ENCODE data around the gene CEP72. TPM values are rescaled to one million over a fixed set of nuclear protein-coding genes. Genes with fewer than 3 reads are reported as not detected.

Gene CEP72
- total RNA-seq, 1 donor from 2014 or later = 5.2 TPM

- Histone ChIP-seq H3K4me3 (ENCODE audit: low read length in 3 of 3) (no peak overlapping the region), H3K36me3 (ENCODE audit: control insufficient read depth in 3 of 3, insufficient read depth in 3 of 3, low read length in 3 of 3) (peaks cover 0 to 7% (median 7%) of the 10 kb centered on the region in 3 donors), H3K9ac (ENCODE audit: low read depth in 1 of 3, low read length in 3 of 3) (no peak overlapping the region), H3K27me3 (ENCODE audit: control insufficient read depth in 3 of 3, insufficient read depth in 3 of 3, low read length in 3 of 3) (no peaks in the 10 kb centered on the region), H3K9me3 (ENCODE audit: control insufficient read depth in 3 of 3, low read length in 3 of 3) (no peaks in the 10 kb centered on the region), H3K27ac (ENCODE audit: low read depth, low read length) (no peak overlapping the region), H3K4me1 (ENCODE audit: control insufficient read depth in 3 of 3, insufficient read depth in 3 of 3, low read length in 3 of 3) (no peaks in the 10 kb centered on the region)
These were observed 39.9 kb downstream of the CEP72 start for GRCh38 chr5:652023-652515.

GRCh38 chr5:652773-653350, 40.7 kb downstream of the CEP72 start:
- Histone ChIP-seq H3K4me3 (ENCODE audit: low read length in 3 of 3) (no peak overlapping the region), H3K27me3 (ENCODE audit: control insufficient read depth in 3 of 3, insufficient read depth in 3 of 3, low read length in 3 of 3) (no peaks in the 10 kb centered on the region), H3K36me3 (ENCODE audit: control insufficient read depth in 3 of 3, insufficient read depth in 3 of 3, low read length in 3 of 3) (peaks cover 4 to 8% (median 5%) of the 10 kb centered on the region in 3 donors), H3K27ac (ENCODE audit: low read depth, low read length) (no peak overlapping the region), H3K9me3 (ENCODE audit: control insufficient read depth in 3 of 3, low read length in 3 of 3) (no peaks in the 10 kb centered on the region), H3K9ac (ENCODE audit: low read depth in 1 of 3, low read length in 3 of 3) (no peak overlapping the region), H3K4me1 (ENCODE audit: control insufficient read depth in 3 of 3, insufficient read depth in 3 of 3, low read length in 3 of 3) (no peaks in the 10 kb centered on the region)

GRCh38 chr5:654071-654778, 42.1 kb downstream of the CEP72 start:
- Histone ChIP-seq H3K9me3 (ENCODE audit: control insufficient read depth in 3 of 3, low read length in 3 of 3) (no peaks in the 10 kb centered on the region), H3K4me1 (ENCODE audit: control insufficient read depth in 3 of 3, insufficient read depth in 3 of 3, low read length in 3 of 3) (no peaks in the 10 kb centered on the region), H3K9ac (ENCODE audit: low read depth in 1 of 3, low read length in 3 of 3) (no peak overlapping the region), H3K27ac (ENCODE audit: low read depth, low read length) (no peak overlapping the region), H3K4me3 (ENCODE audit: low read length in 3 of 3) (no peak overlapping the region), H3K27me3 (ENCODE audit: control insufficient read depth in 3 of 3, insufficient read depth in 3 of 3, low read length in 3 of 3) (no peaks in the 10 kb centered on the region), H3K36me3 (ENCODE audit: control insufficient read depth in 3 of 3, insufficient read depth in 3 of 3, low read length in 3 of 3) (peaks cover 4 to 8% (median 6%) of the 10 kb centered on the region in 3 donors)

- Histone ChIP-seq H3K27me3 (ENCODE audit: control insufficient read depth in 3 of 3, insufficient read depth in 3 of 3, low read length in 3 of 3) (no peaks in the 10 kb centered on the region), H3K36me3 (ENCODE audit: control insufficient read depth in 3 of 3, insufficient read depth in 3 of 3, low read length in 3 of 3) (peaks cover 9 to 14% (median 13%) of the 10 kb centered on the region in 3 donors), H3K4me3 (ENCODE audit: low read length in 3 of 3) (no peak overlapping the region), H3K9me3 (ENCODE audit: control insufficient read depth in 3 of 3, low read length in 3 of 3) (no peaks in the 10 kb centered on the region), H3K9ac (ENCODE audit: low read depth in 1 of 3, low read length in 3 of 3) (no peak overlapping the region), H3K4me1 (ENCODE audit: control insufficient read depth in 3 of 3, insufficient read depth in 3 of 3, low read length in 3 of 3) (no peaks in the 10 kb centered on the region), H3K27ac (ENCODE audit: low read depth, low read length) (no peak overlapping the region)
These were observed 43.3 kb downstream of the CEP72 start for GRCh38 chr5:655406-655805.

GRCh38 chr5:657570-657969, 45.4 kb downstream of the CEP72 start:
- Histone ChIP-seq H3K9ac (ENCODE audit: low read depth in 1 of 3, low read length in 3 of 3) (no peak overlapping the region), H3K36me3 (ENCODE audit: control insufficient read depth in 3 of 3, insufficient read depth in 3 of 3, low read length in 3 of 3) (peaks cover 14 to 30% (median 28%) of the 10 kb centered on the region in 3 donors), H3K27ac (ENCODE audit: low read depth, low read length) (no peak overlapping the region), H3K4me3 (ENCODE audit: low read length in 3 of 3) (no peak overlapping the region), H3K27me3 (ENCODE audit: control insufficient read depth in 3 of 3, insufficient read depth in 3 of 3, low read length in 3 of 3) (no peaks in the 10 kb centered on the region), H3K4me1 (ENCODE audit: control insufficient read depth in 3 of 3, insufficient read depth in 3 of 3, low read length in 3 of 3) (no peaks in the 10 kb centered on the region), H3K9me3 (ENCODE audit: control insufficient read depth in 3 of 3, low read length in 3 of 3) (no peaks in the 10 kb centered on the region)

GRCh38 chr5:658103-658502, 46.0 kb downstream of the CEP72 start:
- no peaks in the 10 kb centered on the region for H3K27me3 ChIP-seq (ENCODE audit: control insufficient read depth in 3 of 3, insufficient read depth in 3 of 3, low read length in 3 of 3)
- no peaks in the 10 kb centered on the region for H3K9me3 ChIP-seq (ENCODE audit: control insufficient read depth in 3 of 3, low read length in 3 of 3)
- H3K27ac ChIP-seq (ENCODE audit: low read depth, low read length) = no peak overlapping the region
- H3K4me1 ChIP-seq (ENCODE audit: control insufficient read depth in 3 of 3, insufficient read depth in 3 of 3, low read length in 3 of 3) = no peaks in the 10 kb centered on the region
- H3K4me3 ChIP-seq (ENCODE audit: low read length in 3 of 3) = no peak overlapping the region
- no peak overlapping the region for H3K9ac ChIP-seq (ENCODE audit: low read depth in 1 of 3, low read length in 3 of 3)
- H3K36me3 ChIP-seq (ENCODE audit: control insufficient read depth in 3 of 3, insufficient read depth in 3 of 3, low read length in 3 of 3) = peaks cover 19 to 36% (median 31%) of the 10 kb centered on the region in 3 donors

- no peak overlapping the region for H3K9ac ChIP-seq (ENCODE audit: low read depth in 1 of 3, low read length in 3 of 3)
- no peaks in the 10 kb centered on the region for H3K4me1 ChIP-seq (ENCODE audit: control insufficient read depth in 3 of 3, insufficient read depth in 3 of 3, low read length in 3 of 3)
- peaks cover 32 to 47% (median 43%) of the 10 kb centered on the region in 3 donors for H3K36me3 ChIP-seq (ENCODE audit: control insufficient read depth in 3 of 3, insufficient read depth in 3 of 3, low read length in 3 of 3)
- H3K27me3 ChIP-seq (ENCODE audit: control insufficient read depth in 3 of 3, insufficient read depth in 3 of 3, low read length in 3 of 3) = no peaks in the 10 kb centered on the region
- H3K27ac ChIP-seq (ENCODE audit: low read depth, low read length) = no peak overlapping the region
- H3K4me3 ChIP-seq (ENCODE audit: low read length in 3 of 3) = no peak overlapping the region
- no peaks in the 10 kb centered on the region for H3K9me3 ChIP-seq (ENCODE audit: control insufficient read depth in 3 of 3, low read length in 3 of 3)
These were observed 47.5 kb downstream of the CEP72 start for GRCh38 chr5:659496-660263.

- peaks cover 35 to 52% (median 47%) of the 10 kb centered on the region in 3 donors for H3K36me3 ChIP-seq (ENCODE audit: control insufficient read depth in 3 of 3, insufficient read depth in 3 of 3, low read length in 3 of 3)
These were observed 48.4 kb downstream of the CEP72 start for GRCh38 chr5:660491-661030.

GRCh38 chr5:661891-662750, 50.0 kb downstream of the CEP72 start:
- no peak overlapping the region for H3K9ac ChIP-seq (ENCODE audit: low read depth in 1 of 3, low read length in 3 of 3)
- no peak overlapping the region for H3K27ac ChIP-seq (ENCODE audit: low read depth, low read length)
- H3K9me3 ChIP-seq (ENCODE audit: control insufficient read depth in 3 of 3, low read length in 3 of 3) = no peaks in the 10 kb centered on the region
- H3K4me3 ChIP-seq (ENCODE audit: low read length in 3 of 3) = no peak overlapping the region
- H3K4me1 ChIP-seq (ENCODE audit: control insufficient read depth in 3 of 3, insufficient read depth in 3 of 3, low read length in 3 of 3) = no peaks in the 10 kb centered on the region
- H3K36me3 ChIP-seq (ENCODE audit: control insufficient read depth in 3 of 3, insufficient read depth in 3 of 3, low read length in 3 of 3) = peaks cover 35 to 52% (median 47%) of the 10 kb centered on the region in 3 donors
- H3K27me3 ChIP-seq (ENCODE audit: control insufficient read depth in 3 of 3, insufficient read depth in 3 of 3, low read length in 3 of 3) = no peaks in the 10 kb centered on the region

More at GRCh38 chr5:660491-661030, 48.4 kb downstream of the CEP72 start:
- no peaks in the 10 kb centered on the region for H3K9me3 ChIP-seq (ENCODE audit: control insufficient read depth in 3 of 3, low read length in 3 of 3)
- no peak overlapping the region for H3K9ac ChIP-seq (ENCODE audit: low read depth in 1 of 3, low read length in 3 of 3)
- no peaks in the 10 kb centered on the region for H3K4me1 ChIP-seq (ENCODE audit: control insufficient read depth in 3 of 3, insufficient read depth in 3 of 3, low read length in 3 of 3)
- H3K27ac ChIP-seq (ENCODE audit: low read depth, low read length) = no peak overlapping the region
- H3K27me3 ChIP-seq (ENCODE audit: control insufficient read depth in 3 of 3, insufficient read depth in 3 of 3, low read length in 3 of 3) = no peaks in the 10 kb centered on the region
- no peak overlapping the region for H3K4me3 ChIP-seq (ENCODE audit: low read length in 3 of 3)
